ENCODE measurements around the gene AOAH.

DNA sequence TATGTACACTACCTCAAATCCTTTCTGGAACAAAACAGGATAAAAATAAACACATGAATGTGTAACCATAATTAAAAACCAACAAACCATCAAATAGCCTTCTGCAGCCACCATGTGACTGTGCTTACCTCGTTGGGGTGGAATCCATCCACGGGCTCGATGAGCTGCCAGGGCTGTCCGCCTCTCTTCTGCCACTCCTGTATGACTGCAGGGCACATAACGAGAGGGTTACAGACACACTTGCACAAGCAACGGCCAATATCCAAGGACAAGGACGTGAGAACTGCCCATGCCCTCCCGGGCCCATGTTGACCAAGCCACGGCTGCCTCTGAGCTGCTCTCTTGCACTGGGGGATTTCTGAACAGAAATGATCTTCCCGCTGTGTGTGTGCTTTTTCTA is 202.4 kb downstream of the AOAH start:
- TF ChIP-seq, protein P1, sequence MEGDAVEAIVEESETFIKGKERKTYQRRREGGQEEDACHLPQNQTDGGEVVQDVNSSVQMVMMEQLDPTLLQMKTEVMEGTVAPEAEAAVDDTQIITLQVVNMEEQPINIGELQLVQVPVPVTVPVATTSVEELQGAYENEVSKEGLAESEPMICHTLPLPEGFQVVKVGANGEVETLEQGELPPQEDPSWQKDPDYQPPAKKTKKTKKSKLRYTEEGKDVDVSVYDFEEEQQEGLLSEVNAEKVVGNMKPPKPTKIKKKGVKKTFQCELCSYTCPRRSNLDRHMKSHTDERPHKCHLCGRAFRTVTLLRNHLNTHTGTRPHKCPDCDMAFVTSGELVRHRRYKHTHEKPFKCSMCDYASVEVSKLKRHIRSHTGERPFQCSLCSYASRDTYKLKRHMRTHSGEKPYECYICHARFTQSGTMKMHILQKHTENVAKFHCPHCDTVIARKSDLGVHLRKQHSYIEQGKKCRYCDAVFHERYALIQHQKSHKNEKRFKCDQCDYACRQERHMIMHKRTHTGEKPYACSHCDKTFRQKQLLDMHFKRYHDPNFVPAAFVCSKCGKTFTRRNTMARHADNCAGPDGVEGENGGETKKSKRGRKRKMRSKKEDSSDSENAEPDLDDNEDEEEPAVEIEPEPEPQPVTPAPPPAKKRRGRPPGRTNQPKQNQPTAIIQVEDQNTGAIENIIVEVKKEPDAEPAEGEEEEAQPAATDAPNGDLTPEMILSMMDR (IDR thresholded peaks at IDR 0.05): no peak
- no peak for TF ChIP-seq POLR2A (IDR thresholded peaks at IDR 0.05)

Measured in heart left ventricle (tissue), 13 donors.